Choroid plexus epithelial cell (primary cell): ENCODE measurements around the gene IDE.
"Not testable (repeated sequence)": the region's sequence is repeated elsewhere in the genome, so short reads cannot be mapped to it uniquely, and the experiment has no call there.

Experiments used
- DNase-seq: peaks from one replicate; pipeline ENCODE4 v3.0.0-alpha.2; 2010; ENCODE audit warnings: low read depth
- H3K4me3 ChIP-seq: 2 replicates; pipeline ENCODE4 v1.5.1; 2011; ENCODE audit warnings: low read depth, mild to moderate bottlenecking, control low read depth, low read length, moderate library complexity
- TF ChIP-seq, protein P1 (sequence below): conservative IDR thresholded peaks from 2 replicates; pipeline ENCODE4 v1.5.1; 2011; ENCODE audit warnings: low read depth, mild to moderate bottlenecking, control low read depth, inconsistent platforms, low read length, moderate library complexity

Gene IDE

DNA sequence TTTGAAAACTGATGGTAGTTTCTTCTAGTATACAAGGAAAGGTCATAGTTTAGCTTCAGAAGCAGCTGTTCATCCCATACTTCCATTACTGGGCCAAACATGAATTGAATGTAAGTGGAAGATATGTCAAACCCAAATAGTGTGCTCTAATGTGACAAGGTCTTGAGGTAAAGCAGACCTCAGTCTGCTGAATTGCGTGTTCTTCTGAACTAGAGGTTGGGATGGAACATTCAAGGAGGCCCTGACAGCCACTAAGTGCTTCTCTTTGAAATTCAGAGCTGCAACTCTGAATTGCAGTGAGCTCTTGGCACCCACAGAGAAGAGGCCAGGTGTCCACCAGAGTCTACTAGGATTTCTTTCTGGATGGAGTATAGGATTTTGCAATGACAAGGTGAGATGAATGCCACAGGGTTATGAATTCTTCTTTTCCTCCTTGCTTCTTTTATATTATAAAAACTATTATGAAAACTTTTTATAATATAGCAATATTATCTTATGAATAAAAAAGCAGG, 98.5 kb downstream of the IDE start:
- DNase-seq = no peak
- TF ChIP-seq, protein P1, sequence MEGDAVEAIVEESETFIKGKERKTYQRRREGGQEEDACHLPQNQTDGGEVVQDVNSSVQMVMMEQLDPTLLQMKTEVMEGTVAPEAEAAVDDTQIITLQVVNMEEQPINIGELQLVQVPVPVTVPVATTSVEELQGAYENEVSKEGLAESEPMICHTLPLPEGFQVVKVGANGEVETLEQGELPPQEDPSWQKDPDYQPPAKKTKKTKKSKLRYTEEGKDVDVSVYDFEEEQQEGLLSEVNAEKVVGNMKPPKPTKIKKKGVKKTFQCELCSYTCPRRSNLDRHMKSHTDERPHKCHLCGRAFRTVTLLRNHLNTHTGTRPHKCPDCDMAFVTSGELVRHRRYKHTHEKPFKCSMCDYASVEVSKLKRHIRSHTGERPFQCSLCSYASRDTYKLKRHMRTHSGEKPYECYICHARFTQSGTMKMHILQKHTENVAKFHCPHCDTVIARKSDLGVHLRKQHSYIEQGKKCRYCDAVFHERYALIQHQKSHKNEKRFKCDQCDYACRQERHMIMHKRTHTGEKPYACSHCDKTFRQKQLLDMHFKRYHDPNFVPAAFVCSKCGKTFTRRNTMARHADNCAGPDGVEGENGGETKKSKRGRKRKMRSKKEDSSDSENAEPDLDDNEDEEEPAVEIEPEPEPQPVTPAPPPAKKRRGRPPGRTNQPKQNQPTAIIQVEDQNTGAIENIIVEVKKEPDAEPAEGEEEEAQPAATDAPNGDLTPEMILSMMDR = no peak
- no peak overlapping the region for H3K4me3 ChIP-seq

DNA sequence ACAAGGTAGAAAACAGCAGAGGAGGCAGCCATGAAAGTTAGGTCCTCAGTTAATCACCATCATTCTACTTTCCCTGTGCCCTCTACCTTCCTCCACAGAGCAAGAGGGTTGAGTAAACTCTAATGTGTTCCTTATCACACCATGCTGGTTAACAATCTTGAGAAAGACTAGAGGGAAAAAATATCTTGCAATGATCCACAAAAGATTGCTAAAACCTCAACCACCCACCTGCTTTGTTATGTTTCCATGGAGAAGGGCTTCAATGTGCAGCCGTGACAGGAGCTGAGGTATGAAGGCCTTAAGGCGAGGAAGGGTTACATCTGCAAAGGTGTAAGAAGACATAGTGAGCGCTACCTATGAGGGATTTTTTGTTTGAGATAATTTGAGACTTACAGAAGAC, 103.9 kb downstream of the IDE start:
- H3K4me3 ChIP-seq = no peak overlapping the region
- TF ChIP-seq, protein P1 = no peak
- no peak for DNase-seq

DNA sequence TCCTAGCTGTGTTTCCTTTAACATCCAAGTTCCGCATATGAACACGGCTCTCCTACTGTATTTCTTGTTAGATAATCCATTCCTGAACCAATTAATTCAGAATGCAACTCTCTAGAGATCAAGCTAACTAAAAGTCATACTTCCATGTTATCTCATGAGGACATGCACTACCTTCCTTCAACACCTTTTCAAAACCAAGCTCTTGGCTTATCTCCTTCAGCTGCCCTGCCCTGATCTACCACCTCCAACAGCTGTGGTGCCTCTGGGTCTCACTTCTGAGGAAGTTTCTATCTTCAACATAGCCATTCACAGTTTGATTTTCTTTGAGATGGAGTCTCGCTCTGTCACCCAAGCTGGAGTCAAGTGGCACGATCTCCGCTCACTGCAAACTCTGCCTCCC, 109.5 kb downstream of the IDE start:
- H3K4me3 ChIP-seq = no peak overlapping the region
- TF ChIP-seq, protein P1 = no peak
- DNase-seq = no peak

- H3K4me3 ChIP-seq = no peak overlapping the region
- TF ChIP-seq, protein P1 = no peak
- no peak for DNase-seq
Measured at GRCh38 chr10:92463582-92463981, 110.3 kb downstream of the IDE start.

- H3K4me3 ChIP-seq, DNase-seq: not testable (repeated sequence)
Measured at GRCh38 chr10:92454955-92455354, 118.9 kb downstream of the IDE start.

GRCh38 chr10:92452313-92452712, 121.6 kb downstream of the IDE start:
- no peak overlapping the region for H3K4me3 ChIP-seq
- TF ChIP-seq, protein P1 = no peak
- DNase-seq = no peak

- H3K4me3 ChIP-seq = no peak overlapping the region
- no peak for DNase-seq
- TF ChIP-seq, protein P1 = no peak
Measured at GRCh38 chr10:92451431-92451830, 122.5 kb downstream of the IDE start.
